HG03095 (cell line): ENCODE measurements around the gene CDH4.

Experiments used
- ATAC-seq: cut with Tn5 transposase; IDR thresholded peaks from one replicate; pipeline ENCODE4 v1.9.1; 2021; ENCODE audit warnings: moderate library complexity; ENCODE audit not compliant: unreplicated experiment

Gene CDH4

DNA sequence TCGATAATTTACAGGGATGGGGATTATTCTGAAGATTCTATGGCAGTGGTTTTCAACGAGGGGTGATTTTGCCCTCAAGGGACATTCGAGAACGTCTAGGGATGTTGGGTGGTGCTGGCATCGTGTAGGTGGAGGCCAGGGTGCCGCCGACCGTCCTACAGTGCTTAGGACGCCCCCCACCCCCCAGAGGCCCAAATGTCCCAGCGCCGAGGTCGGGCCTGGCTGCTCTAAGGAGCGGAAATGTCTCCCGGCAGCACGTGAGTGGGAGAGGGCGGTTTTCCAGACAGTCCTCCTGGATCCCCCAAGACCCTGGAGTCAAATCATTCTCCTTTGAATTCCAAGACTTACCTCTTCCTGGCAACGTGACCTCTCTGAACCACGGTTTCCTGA is 101.9 kb downstream of the CDH4 start:
- no peak for ATAC-seq

- ATAC-seq, result no peak
These were observed 102.4 kb downstream of the CDH4 start for GRCh38 chr20:61354501-61354900.

DNA sequence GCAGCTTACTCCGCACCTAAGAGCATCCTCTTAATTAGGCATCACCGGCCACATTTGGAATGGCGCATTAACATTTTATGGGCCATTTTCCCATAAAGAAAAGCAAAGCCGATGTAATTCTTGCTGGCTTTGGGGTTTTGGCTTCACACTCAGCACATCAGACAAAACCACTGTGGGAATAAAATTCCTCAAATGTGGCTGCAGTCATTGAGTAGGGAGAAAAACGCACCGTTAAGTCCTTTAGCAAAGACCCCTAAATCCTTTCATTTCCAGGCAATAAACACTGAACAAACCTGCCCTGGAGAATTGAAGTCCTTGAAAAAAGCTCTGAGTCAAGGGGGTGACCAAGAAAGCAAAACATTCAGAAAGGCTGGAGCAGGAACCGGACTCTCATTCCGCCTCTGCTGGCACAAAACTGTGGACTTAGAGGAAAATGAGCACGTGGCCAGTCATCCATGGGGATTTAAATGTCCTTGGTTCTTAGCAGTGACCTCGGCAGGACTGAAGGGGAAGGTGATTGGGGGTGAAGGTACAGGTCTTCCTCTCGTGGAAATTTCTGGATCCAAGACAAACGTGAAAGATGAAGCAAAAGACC is 102.9 kb downstream of the CDH4 start:
- no peak for ATAC-seq

DNA sequence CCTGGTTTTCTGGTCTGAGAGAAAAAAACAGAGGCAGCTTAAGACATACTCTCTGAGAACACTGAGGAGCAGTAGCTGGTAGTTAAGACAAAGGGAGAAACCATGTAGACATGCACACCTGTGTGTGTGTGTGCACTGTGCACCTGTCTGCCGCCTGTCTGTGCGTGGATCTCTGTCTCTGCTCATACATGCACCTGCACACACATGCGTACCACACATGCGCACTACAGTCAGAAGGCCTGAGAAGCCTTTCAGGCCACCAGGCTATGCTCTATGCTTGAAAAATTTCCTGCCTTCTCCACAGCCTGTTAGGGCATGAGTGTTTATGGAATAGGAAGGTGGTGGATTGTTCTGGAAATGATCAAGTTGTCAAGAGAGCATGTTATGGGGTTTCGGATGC is 103.5 kb downstream of the CDH4 start:
- ATAC-seq, result no peak

DNA sequence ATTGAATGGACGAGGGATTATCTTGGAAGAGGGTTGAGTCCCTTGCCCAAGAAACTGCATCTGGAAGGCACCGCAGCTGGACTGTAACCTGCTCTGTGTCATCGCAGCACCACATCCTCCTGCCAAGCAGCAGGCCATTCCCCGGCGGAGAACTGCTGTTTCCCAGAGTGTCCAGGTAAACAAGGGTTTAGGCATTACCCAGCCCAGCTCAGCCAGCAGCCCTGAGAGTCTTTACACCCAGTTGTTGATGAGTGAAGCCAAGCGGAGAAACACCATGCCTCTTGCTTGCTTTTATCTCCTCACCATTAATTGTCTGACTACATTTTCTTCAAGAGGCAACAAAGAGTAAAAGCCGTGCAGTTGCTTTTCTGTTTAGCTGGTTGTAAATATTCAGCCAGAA is 104.1 kb downstream of the CDH4 start:
- no peak for ATAC-seq

GRCh38 chr20:61357119-61357518 is 105.1 kb downstream of the CDH4 start:
- ATAC-seq, result no peak

DNA sequence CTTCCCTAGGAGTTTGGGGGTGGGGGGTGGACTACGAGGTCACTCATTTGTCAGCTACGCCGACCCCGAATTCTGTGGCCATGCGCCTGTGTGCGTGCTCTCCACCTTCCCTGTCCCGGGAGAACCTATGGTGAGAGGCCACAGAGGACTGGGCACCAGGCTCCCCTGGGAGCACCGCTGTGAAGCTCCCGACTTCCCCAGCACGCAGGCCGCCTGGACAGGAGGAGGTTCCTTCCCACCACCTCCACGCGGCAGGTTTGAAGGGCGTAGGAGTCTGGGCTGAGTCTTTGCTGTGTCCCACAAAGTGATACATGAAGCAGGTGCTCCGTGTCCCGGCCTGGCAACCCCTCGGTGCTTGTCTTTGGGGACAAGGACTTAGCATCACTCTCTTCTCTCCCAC is 107.2 kb downstream of the CDH4 start:
- no peak for ATAC-seq

GRCh38 chr20:61360296-61360695 is 108.2 kb downstream of the CDH4 start:
- ATAC-seq, result no peak

- ATAC-seq, result no peak
These were observed 108.9 kb downstream of the CDH4 start for GRCh38 chr20:61360940-61361339.

GRCh38 chr20:61361501-61361900 is 109.4 kb downstream of the CDH4 start:
- no peak for ATAC-seq

DNA sequence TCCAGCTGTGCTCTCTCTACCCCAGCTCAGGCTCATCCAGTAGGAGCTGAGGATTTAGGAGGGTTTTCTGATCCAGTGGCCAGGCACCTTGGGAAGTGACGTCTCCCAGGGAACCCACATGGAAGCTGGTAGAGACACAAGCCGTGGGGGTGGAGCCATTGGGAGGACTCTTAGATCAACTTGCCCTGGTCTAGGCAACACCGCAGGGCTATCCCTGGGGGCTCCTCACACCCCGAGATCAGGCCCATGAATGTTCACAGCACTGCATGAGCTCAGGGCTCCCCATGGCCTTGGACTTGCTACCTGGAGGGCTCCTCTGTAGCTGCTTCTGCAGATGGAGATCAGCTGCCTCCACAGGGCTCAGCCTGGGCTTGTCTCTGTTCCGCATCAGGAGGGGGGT is 112.1 kb downstream of the CDH4 start:
- ATAC-seq, result no peak

DNA sequence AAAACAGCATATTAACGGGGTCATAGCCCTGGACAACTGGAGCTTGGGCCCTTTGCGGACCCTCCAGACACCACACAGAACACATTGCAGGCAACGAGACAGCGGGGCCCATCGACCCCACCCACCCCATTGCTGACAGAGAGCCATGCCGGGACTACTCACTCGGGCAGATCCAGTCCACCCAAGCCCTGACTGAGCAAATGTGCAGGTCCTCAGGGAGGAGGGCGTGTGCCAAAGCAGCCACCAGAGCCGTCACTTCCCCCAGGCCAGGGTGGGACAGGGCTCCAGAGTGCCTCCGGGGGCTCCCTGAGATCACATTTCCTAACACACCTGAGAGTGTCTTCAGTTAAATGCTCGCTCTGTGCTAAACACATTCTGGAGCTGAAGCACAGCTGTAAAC is 114.9 kb downstream of the CDH4 start:
- no peak for ATAC-seq

GRCh38 chr20:61369731-61370520 is 117.9 kb downstream of the CDH4 start:
- no peak for ATAC-seq

- ATAC-seq, result no peak
These were observed 118.8 kb downstream of the CDH4 start for GRCh38 chr20:61370841-61371303.

- no peak for ATAC-seq
These were observed 119.6 kb downstream of the CDH4 start for GRCh38 chr20:61371501-61372136.

GRCh38 chr20:61372137-61373054 is 120.3 kb downstream of the CDH4 start:
- ATAC-seq, result no peak

- ATAC-seq, result no peak
These were observed 121.0 kb downstream of the CDH4 start for GRCh38 chr20:61373055-61373399.

- no peak for ATAC-seq
These were observed 122.0 kb downstream of the CDH4 start for GRCh38 chr20:61373956-61374545.

GRCh38 chr20:61376541-61377240 is 124.6 kb downstream of the CDH4 start:
- ATAC-seq, result no peak

- no peak for ATAC-seq
These were observed 126.8 kb downstream of the CDH4 start for GRCh38 chr20:61378694-61379355.
